ENCODE results near the gene HSD17B10.
A peak's percentile ranks its signal among the peaks of the same experiment; 100 is the strongest.
"Not testable (repeated sequence)": the region's sequence is repeated elsewhere in the genome, so short reads cannot be mapped to it uniquely, and the experiment has no call there.

HSD17B10 gene

GRCh38 chrX:53474707-53475106 lies 40.5 kb upstream of the HSD17B10 start:
- no peak for TF ChIP-seq CTCF (IDR thresholded peaks at IDR 0.05; ENCODE audit: insufficient read depth, low read depth, low read length, missing control alignments)
- H3K4me3 ChIP-seq (ENCODE audit: low read length), result no peak overlapping the region
- no peak for DNase-seq (ENCODE audit: low read depth)

GRCh38 chrX:53471346-53471745 lies 37.2 kb upstream of the HSD17B10 start:
- TF ChIP-seq CTCF (IDR thresholded peaks at IDR 0.05; ENCODE audit: insufficient read depth, low read depth, low read length, missing control alignments), result no peak
- no peak for DNase-seq (ENCODE audit: low read depth)
- H3K4me3 ChIP-seq (ENCODE audit: low read length), result no peak overlapping the region

GRCh38 chrX:53468659-53469058 lies 34.5 kb upstream of the HSD17B10 start:
- not testable (repeated sequence) for H3K4me3 ChIP-seq (ENCODE audit: low read length); DNase-seq (ENCODE audit: low read depth)

- no peak overlapping the region for H3K4me3 ChIP-seq (ENCODE audit: low read length)
- TF ChIP-seq CTCF (IDR thresholded peaks at IDR 0.05; ENCODE audit: insufficient read depth, low read depth, low read length, missing control alignments), result no peak
- peak; percentile 6 for DNase-seq (ENCODE audit: low read depth)
Observed at GRCh38 chrX:53458082-53458481, 23.9 kb upstream of the HSD17B10 start.

GRCh38 chrX:53456254-53456653 lies 22.1 kb upstream of the HSD17B10 start:
- peak; percentile 78 for DNase-seq (ENCODE audit: low read depth)
- no peak for TF ChIP-seq CTCF (IDR thresholded peaks at IDR 0.05; ENCODE audit: insufficient read depth, low read depth, low read length, missing control alignments)
- H3K4me3 ChIP-seq (ENCODE audit: low read length), result no peak overlapping the region

- TF ChIP-seq CTCF (IDR thresholded peaks at IDR 0.05; ENCODE audit: insufficient read depth, low read depth, low read length, missing control alignments), result no peak
- no peak for DNase-seq (ENCODE audit: low read depth)
Observed at GRCh38 chrX:53452812-53453211, 18.6 kb upstream of the HSD17B10 start.

GRCh38 chrX:53449632-53450031 lies 15.5 kb upstream of the HSD17B10 start:
- TF ChIP-seq CTCF (IDR thresholded peaks at IDR 0.05; ENCODE audit: insufficient read depth, low read depth, low read length, missing control alignments), result no peak
- no peak overlapping the region for H3K4me3 ChIP-seq (ENCODE audit: low read length)

More at GRCh38 chrX:53452812-53453211, 18.6 kb upstream of the HSD17B10 start:
- H3K4me3 ChIP-seq (ENCODE audit: low read length), result no peak overlapping the region

More at GRCh38 chrX:53449632-53450031, 15.5 kb upstream of the HSD17B10 start:
- DNase-seq (ENCODE audit: low read depth), result peak; percentile 41

Measured in epithelial cell of esophagus (primary cell).